Body of pancreas (tissue), 4 donors: ENCODE data around the gene RBM4B. TPM values are rescaled to one million over a fixed set of nuclear protein-coding genes. Genes with fewer than 3 reads are reported as not detected.

Source experiments
- ATAC-seq: fragments of 150-250 bp; one replicate; pipeline ENCODE4 v1.9.1; 2016
- DNase-seq, 4 donors: peaks; one replicate each; pipeline ENCODE4 v3.0.0-alpha.2; 2019
- H3K27ac ChIP-seq, 4 donors: fragments of 200-600 bp; sonication (generic); 1 replicate in 3 of 4; 2 replicates in 1 of 4; pipeline versions ENCODE4 v1.5.1 to v1.6.1; 2016 to 2019; ENCODE audit warnings: mild to moderate bottlenecking in 1 of 4, mixed read lengths in 1 of 4, moderate library complexity in 1 of 4
- H3K27me3 ChIP-seq, 2 donors: fragments of 200-600 bp; sonication (generic); one replicate each; pipeline ENCODE4 v1.6.0; 2016; ENCODE audit warnings: mild to moderate bottlenecking in 1 of 2
- H3K36me3 ChIP-seq, 2 donors: fragments of 200-600 bp; sonication (generic); replicated peaks in 1 of 2; 2 replicates each; pipeline ENCODE4 v1.5.1; 2016; ENCODE audit warnings: low read depth in 2 of 2; ENCODE audit not compliant: insufficient read depth in 1 of 2
- H3K4me1 ChIP-seq: fragments of 200-600 bp; sonication (generic); one replicate; pipeline ENCODE4 v1.6.0; 2016
- H3K4me3 ChIP-seq, 2 donors: fragments of 200-600 bp; sonication (generic); 1 replicate in 1 of 2; 2 replicates in 1 of 2; pipeline ENCODE4 v1.5.1; 2016 to 2019
- H3K9me3 ChIP-seq, 3 donors: fragments of 200-600 bp; sonication (generic); 1 replicate in 2 of 3; 2 replicates in 1 of 3; pipeline ENCODE4 v1.5.1; 2016
- CTCF ChIP-seq, 7 experiments: fragments of 450-650 bp in 4 of 7; fragments of 200-600 bp in 3 of 7; sonication (generic) in 3 of 7; IDR thresholded peaks; one replicate each; pipeline ENCODE4 v1.5.1; 2016 to 2019; ENCODE audit warnings: antibody characterized with exemption in 7 of 7
- POLR2A ChIP-seq, 3 donors: fragments of 450-650 bp; IDR thresholded peaks; one replicate each; pipeline ENCODE4 v1.6.1; 2016; ENCODE audit warnings: antibody characterized with exemption in 3 of 3, mild to moderate bottlenecking in 2 of 3
- WGBS, 2 donors: methylation state at CpG; one replicate each; pipeline ENCODE4 v1.1.5; 2017; 5-methylcytosine and 5-hydroxymethylcytosine counted together
- intact Hi-C: fragments of 100-400 bp; cut with DNase I; formaldehyde crosslinking; loops from one replicate; pipeline ENCODE4 v1.15.1; 2023
- total RNA-seq, 2 donors: library from RNA; depleted of rRNA; stranded (reverse); fragments of >200 nt; gene quantifications; one replicate each; pipeline ENCODE4 v1.1.0, GENCODE V29; 2016

The RBM4B gene
- total RNA-seq, 2 donors from 2014 or later, result 13.2 to 22.6 TPM

- 51 to 58% methylated on average over 16 of the region's 16 CpGs for WGBS, 2 donors
- no peak overlapping the region for H3K27ac ChIP-seq
- peaks cover 34% of the 10 kb centered on the region for H3K4me1 ChIP-seq
- ATAC-seq (no peak), DNase-seq (no peak)
- H3K36me3 ChIP-seq, result no peaks in the 10 kb centered on the region
- intact Hi-C loops, result no loop called here
- no peaks in the 10 kb centered on the region for H3K27me3 ChIP-seq
- TF ChIP-seq POLR2A (IDR thresholded peaks at IDR 0.05), result no peak
- TF ChIP-seq CTCF (IDR thresholded peaks at IDR 0.05), result no peak
- H3K4me3 ChIP-seq, result no peak overlapping the region
- no peaks in the 10 kb centered on the region for H3K9me3 ChIP-seq
These were observed 1.3 kb downstream of the RBM4B start for GRCh38 chr11:66676282-66676919.

- intact Hi-C loops, result no loop called here
- TF ChIP-seq POLR2A (IDR thresholded peaks at IDR 0.05) (no peak), CTCF (IDR thresholded peaks at IDR 0.05) (no peak)
- WGBS, 2 donors, result 52 to 63% methylated on average over 2 of the region's 2 CpGs
- no peak for ATAC-seq
- Histone ChIP-seq H3K27me3 (no peaks in the 10 kb centered on the region), H3K36me3 (no peaks in the 10 kb centered on the region), H3K4me1 (peaks cover 37% of the 10 kb centered on the region), H3K27ac (no peak overlapping the region), H3K4me3 (no peak overlapping the region), H3K9me3 (no peaks in the 10 kb centered on the region)
- no peak for DNase-seq
These were observed 2.6 kb downstream of the RBM4B start for GRCh38 chr11:66674964-66675602.

GRCh38 chr11:66670816-66671215 lies 6.9 kb downstream of the RBM4B start:
- Histone ChIP-seq H3K4me1 (peaks cover 17% of the 10 kb centered on the region), H3K4me3 (no peak overlapping the region), H3K27me3 (no peaks in the 10 kb centered on the region), H3K36me3 (no peaks in the 10 kb centered on the region), H3K9me3 (no peaks in the 10 kb centered on the region), H3K27ac (no peak overlapping the region)
- WGBS, 2 donors, result 76% methylated on average over 5 of the region's 5 CpGs
- ATAC-seq, result no peak
- TF ChIP-seq CTCF (IDR thresholded peaks at IDR 0.05) (no peak), POLR2A (IDR thresholded peaks at IDR 0.05) (no peak)
- no peak for DNase-seq
- intact Hi-C loops, result no loop called here

- Histone ChIP-seq H3K9me3 (no peaks in the 10 kb centered on the region), H3K4me3 (no peak overlapping the region), H3K27me3 (no peaks in the 10 kb centered on the region), H3K27ac (no peak overlapping the region), H3K4me1 (no peaks in the 10 kb centered on the region), H3K36me3 (no peaks in the 10 kb centered on the region)
- DNase-seq (no peak), ATAC-seq (no peak)
- intact Hi-C loops, result no loop called here
- TF ChIP-seq POLR2A (IDR thresholded peaks at IDR 0.05), result no peak
- TF ChIP-seq CTCF (IDR thresholded peaks at IDR 0.05), result no peak
- 88% methylated on average over 11 of the region's 11 CpGs for WGBS, 2 donors
These were observed 12.3 kb downstream of the RBM4B start for GRCh38 chr11:66665369-66665768.
